GM12878 (cell line): ENCODE measurements around the gene AGBL2.

Experiments used
- CEBPB ChIP-seq, 2 experiments: fragments of 150-350 bp in 1 of 2; IDR thresholded peaks; 2 replicates each; pipeline ENCODE4 v1.6.1; 2012 to 2014; ENCODE audit warnings: low read depth in 2 of 2, low read length in 2 of 2, borderline replicate concordance in 1 of 2, inconsistent platforms in 1 of 2
- CREB1 ChIP-seq: IDR thresholded peaks from 2 replicates; pipeline ENCODE4 v1.6.1; 2012; ENCODE audit warnings: low read depth, mild to moderate bottlenecking, inconsistent platforms
- CTCF ChIP-seq, 3 experiments: IDR thresholded peaks in 2 of 3; conservative IDR thresholded peaks in 1 of 3; 2 replicates each; pipeline ENCODE4 v1.5.1; 2011; ENCODE audit warnings: low read depth in 3 of 3, low read length in 3 of 3, mild to moderate bottlenecking in 3 of 3, control low read depth in 2 of 3, moderate library complexity in 2 of 3, inconsistent platforms in 1 of 3, mixed read lengths in 1 of 3; ENCODE audit not compliant: control insufficient read depth in 2 of 3, insufficient read depth in 1 of 3; ENCODE audit errors: extremely low read depth in 1 of 3
- EGR1 ChIP-seq, 2 experiments: IDR thresholded peaks; 1 replicate in 1 of 2; 2 replicates in 1 of 2; pipeline ENCODE4 v1.6.1; 2011 to 2012; ENCODE audit warnings: low read depth in 2 of 2, low read length in 2 of 2, borderline replicate concordance in 1 of 2, mild to moderate bottlenecking in 1 of 2, moderate library complexity in 1 of 2
- MXI1 ChIP-seq: fragments of 150-350 bp; IDR thresholded peaks from 2 replicates; pipeline ENCODE4 v1.6.1; 2011; ENCODE audit warnings: low read depth, mild to moderate bottlenecking, inconsistent platforms, low read length, improper control_type of control experiment
- POLR2A ChIP-seq: IDR thresholded peaks from 2 replicates; pipeline ENCODE4 v1.6.1; 2011; ENCODE audit warnings: low read depth, mild to moderate bottlenecking, low read length
- POU2F2 ChIP-seq: IDR thresholded peaks from 3 replicates; pipeline ENCODE4 v1.6.1; 2011; ENCODE audit warnings: low read depth, mild to moderate bottlenecking, low read length, borderline replicate concordance
- ZNF274 ChIP-seq: IDR thresholded peaks from one replicate; pipeline ENCODE4 v1.8.0; 2011; ENCODE audit not compliant: insufficient read length, insufficient read depth
- TF ChIP-seq, protein P1 (sequence below): IDR thresholded peaks from 2 replicates; pipeline ENCODE4 v1.6.1; 2011; ENCODE audit warnings: low read depth, low read length, improper control_type of control experiment, borderline replicate concordance

- TF ChIP-seq, protein P1, sequence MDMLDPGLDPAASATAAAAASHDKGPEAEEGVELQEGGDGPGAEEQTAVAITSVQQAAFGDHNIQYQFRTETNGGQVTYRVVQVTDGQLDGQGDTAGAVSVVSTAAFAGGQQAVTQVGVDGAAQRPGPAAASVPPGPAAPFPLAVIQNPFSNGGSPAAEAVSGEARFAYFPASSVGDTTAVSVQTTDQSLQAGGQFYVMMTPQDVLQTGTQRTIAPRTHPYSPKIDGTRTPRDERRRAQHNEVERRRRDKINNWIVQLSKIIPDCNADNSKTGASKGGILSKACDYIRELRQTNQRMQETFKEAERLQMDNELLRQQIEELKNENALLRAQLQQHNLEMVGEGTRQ: no peak
- TF ChIP-seq CTCF (IDR thresholded peaks at IDR 0.05 in 2 of 3, conservative IDR thresholded peaks at IDR 0.05 in 1 of 3; ENCODE audit: control insufficient read depth in 2 of 3, extremely low read depth in 1 of 3, insufficient read depth in 1 of 3, low read depth in 3 of 3, low read length in 3 of 3) (no peak), EGR1 (IDR thresholded peaks at IDR 0.05; ENCODE audit: borderline replicate concordance in 1 of 2, low read depth in 2 of 2, low read length in 2 of 2) (no peak), POU2F2 (no peak), POLR2A (no peak), CREB1 (no peak), ZNF274 (no peak), MXI1 (no peak), CEBPB (IDR thresholded peaks at IDR 0.05; ENCODE audit: borderline replicate concordance in 1 of 2, low read depth in 2 of 2, low read length in 2 of 2) (no peak)
Measured at GRCh38 chr11:47688111-47688510, 27.1 kb downstream of the AGBL2 start.
